HG03520 (cell line): ENCODE results near the gene TMEM178B.
"Not testable (repeated sequence)": the region's sequence is repeated elsewhere in the genome, so short reads cannot be mapped to it uniquely, and the experiment has no call there.

Source experiments
- ATAC-seq: cut with Tn5 transposase; IDR thresholded peaks from one replicate; pipeline ENCODE4 v1.9.1; 2021; ENCODE audit warnings: mild to moderate bottlenecking, moderate library complexity; ENCODE audit not compliant: unreplicated experiment

TMEM178B gene

GRCh38 chr7:141181812-141182211 is 107.9 kb downstream of the TMEM178B start:
- no peak for ATAC-seq

GRCh38 chr7:141184532-141185190 is 110.8 kb downstream of the TMEM178B start:
- no peak for ATAC-seq

GRCh38 chr7:141185369-141185967 is 111.6 kb downstream of the TMEM178B start:
- no peak for ATAC-seq

- ATAC-seq, result no peak
Observed at GRCh38 chr7:141189231-141189630, 115.4 kb downstream of the TMEM178B start.

GRCh38 chr7:141190495-141190894 is 116.6 kb downstream of the TMEM178B start:
- ATAC-seq, result no peak

- no peak for ATAC-seq
Observed at GRCh38 chr7:141191277-141191676, 117.4 kb downstream of the TMEM178B start.

GRCh38 chr7:141193066-141193465 is 119.2 kb downstream of the TMEM178B start:
- ATAC-seq, result no peak

GRCh38 chr7:141195722-141196121 is 121.9 kb downstream of the TMEM178B start:
- ATAC-seq, result not testable (repeated sequence)

- ATAC-seq, result no peak
Observed at GRCh38 chr7:141198194-141198958, 124.5 kb downstream of the TMEM178B start.

- no peak for ATAC-seq
Observed at GRCh38 chr7:141200191-141201108, 126.6 kb downstream of the TMEM178B start.

- ATAC-seq, result no peak
Observed at GRCh38 chr7:141201145-141201885, 127.5 kb downstream of the TMEM178B start.

GRCh38 chr7:141202535-141202934 is 128.7 kb downstream of the TMEM178B start:
- no peak for ATAC-seq

GRCh38 chr7:141203177-141203576 is 129.3 kb downstream of the TMEM178B start:
- no peak for ATAC-seq

GRCh38 chr7:141203586-141203985 is 129.7 kb downstream of the TMEM178B start:
- no peak for ATAC-seq

GRCh38 chr7:141207661-141208060 is 133.8 kb downstream of the TMEM178B start:
- ATAC-seq, result no peak

- no peak for ATAC-seq
Observed at GRCh38 chr7:141208539-141208938, 134.7 kb downstream of the TMEM178B start.

GRCh38 chr7:141209454-141209853 is 135.6 kb downstream of the TMEM178B start:
- no peak for ATAC-seq

GRCh38 chr7:141210862-141211261 is 137.0 kb downstream of the TMEM178B start:
- no peak for ATAC-seq

GRCh38 chr7:141213226-141213625 is 139.4 kb downstream of the TMEM178B start:
- ATAC-seq, result no peak

GRCh38 chr7:141217938-141218337 is 144.1 kb downstream of the TMEM178B start:
- ATAC-seq, result no peak
